ENCODE data around the gene TMEM95.
"Not testable (repeated sequence)": the region's sequence is repeated elsewhere in the genome, so short reads cannot be mapped to it uniquely, and the experiment has no call there.

The TMEM95 gene

GRCh38 chr17:7332111-7332510 lies 22.8 kb upstream of the TMEM95 start:
- Histone ChIP-seq H3K4me3 (ENCODE audit: low read length in 2 of 2) (no peak overlapping the region), H3K27me3 (ENCODE audit: control insufficient read depth in 2 of 2, insufficient read depth in 2 of 2, low read length in 2 of 2) (peaks cover 0 to 2% of the 10 kb centered on the region in 2 donors), H3K9ac (ENCODE audit: low read depth in 1 of 2, low read length in 2 of 2) (no peak overlapping the region), H3K4me1 (ENCODE audit: control insufficient read depth in 2 of 2, insufficient read depth in 2 of 2, low read length in 2 of 2) (peaks cover 7 to 28% of the 10 kb centered on the region in 2 donors), H3K27ac (ENCODE audit: low read depth in 2 of 2, low read length in 2 of 2) (no peak overlapping the region), H3K36me3 (ENCODE audit: control insufficient read depth in 2 of 2, insufficient read depth in 2 of 2, low read length in 2 of 2) (no peaks in the 10 kb centered on the region), H3K9me3 (ENCODE audit: control insufficient read depth in 2 of 2, low read length in 2 of 2) (no peaks in the 10 kb centered on the region)

DNA sequence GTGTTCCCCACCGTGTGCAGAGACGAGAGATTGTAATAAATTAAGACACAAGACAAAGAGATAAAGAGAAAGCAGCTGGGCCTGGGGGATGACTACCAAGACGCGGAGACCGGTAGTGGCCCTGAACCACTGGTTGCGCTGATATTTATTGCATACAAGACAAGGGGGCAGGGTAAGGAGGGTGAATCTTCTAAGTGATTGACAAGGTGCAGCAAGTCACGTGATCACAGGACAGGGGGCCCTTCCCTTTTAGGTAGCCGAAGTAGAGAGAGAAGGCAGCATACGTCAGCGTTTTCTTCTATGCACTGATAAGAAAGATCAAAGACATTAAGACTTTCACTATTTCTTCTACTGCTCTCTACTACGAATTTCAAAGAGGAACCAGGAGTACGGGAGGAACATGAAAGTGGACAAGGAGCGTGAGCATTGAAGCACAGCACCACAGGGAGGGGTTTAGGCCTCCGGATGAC lies 22.3 kb upstream of the TMEM95 start:
- H3K4me3 ChIP-seq (ENCODE audit: low read length in 2 of 2); H3K27me3 ChIP-seq (ENCODE audit: control insufficient read depth in 2 of 2, insufficient read depth in 2 of 2, low read length in 2 of 2); H3K36me3 ChIP-seq (ENCODE audit: control insufficient read depth in 2 of 2, insufficient read depth in 2 of 2, low read length in 2 of 2); H3K9me3 ChIP-seq (ENCODE audit: control insufficient read depth in 2 of 2, low read length in 2 of 2); H3K27ac ChIP-seq (ENCODE audit: low read depth in 2 of 2, low read length in 2 of 2); H3K9ac ChIP-seq (ENCODE audit: low read depth in 1 of 2, low read length in 2 of 2): not testable (repeated sequence)
- H3K4me1 ChIP-seq (ENCODE audit: control insufficient read depth in 2 of 2, insufficient read depth in 2 of 2, low read length in 2 of 2): peaks cover 7 to 28% of the 10 kb centered on the region in 2 donors

- H3K27ac ChIP-seq (ENCODE audit: low read depth in 2 of 2, low read length in 2 of 2): no peak overlapping the region
- H3K9ac ChIP-seq (ENCODE audit: low read depth in 1 of 2, low read length in 2 of 2): no peak overlapping the region
These were observed 19.9 kb upstream of the TMEM95 start for GRCh38 chr17:7334938-7335538.

GRCh38 chr17:7335765-7336164 lies 19.2 kb upstream of the TMEM95 start:
- Histone ChIP-seq H3K27ac (ENCODE audit: low read depth in 2 of 2, low read length in 2 of 2) (peak overlapping the region in 1 of 2 donors; percentile 48), H3K4me1 (ENCODE audit: control insufficient read depth in 2 of 2, insufficient read depth in 2 of 2, low read length in 2 of 2) (peaks cover 0 to 12% of the 10 kb centered on the region in 2 donors)
- H3K36me3 ChIP-seq (ENCODE audit: control insufficient read depth in 2 of 2, insufficient read depth in 2 of 2, low read length in 2 of 2); H3K9me3 ChIP-seq (ENCODE audit: control insufficient read depth in 2 of 2, low read length in 2 of 2); H3K4me3 ChIP-seq (ENCODE audit: low read length in 2 of 2); H3K9ac ChIP-seq (ENCODE audit: low read depth in 1 of 2, low read length in 2 of 2); H3K27me3 ChIP-seq (ENCODE audit: control insufficient read depth in 2 of 2, insufficient read depth in 2 of 2, low read length in 2 of 2): not testable (repeated sequence)

More at GRCh38 chr17:7334938-7335538, 19.9 kb upstream of the TMEM95 start:
- no peaks in the 10 kb centered on the region for H3K36me3 ChIP-seq (ENCODE audit: control insufficient read depth in 2 of 2, insufficient read depth in 2 of 2, low read length in 2 of 2)
- H3K4me1 ChIP-seq (ENCODE audit: control insufficient read depth in 2 of 2, insufficient read depth in 2 of 2, low read length in 2 of 2): peaks cover 0 to 18% of the 10 kb centered on the region in 2 donors
- peaks cover 0 to 2% of the 10 kb centered on the region in 2 donors for H3K27me3 ChIP-seq (ENCODE audit: control insufficient read depth in 2 of 2, insufficient read depth in 2 of 2, low read length in 2 of 2)
- H3K9me3 ChIP-seq (ENCODE audit: control insufficient read depth in 2 of 2, low read length in 2 of 2): no peaks in the 10 kb centered on the region
- H3K4me3 ChIP-seq (ENCODE audit: low read length in 2 of 2): no peak overlapping the region

- no peaks in the 10 kb centered on the region for H3K36me3 ChIP-seq (ENCODE audit: control insufficient read depth in 2 of 2, insufficient read depth in 2 of 2, low read length in 2 of 2)
- no peaks in the 10 kb centered on the region for H3K9me3 ChIP-seq (ENCODE audit: control insufficient read depth in 2 of 2, low read length in 2 of 2)
- peaks cover 0 to 12% of the 10 kb centered on the region in 2 donors for H3K4me1 ChIP-seq (ENCODE audit: control insufficient read depth in 2 of 2, insufficient read depth in 2 of 2, low read length in 2 of 2)
- H3K4me3 ChIP-seq (ENCODE audit: low read length in 2 of 2): peak within 1 kb of the TSS; percentile 53 to 75
- H3K27ac ChIP-seq (ENCODE audit: low read depth in 2 of 2, low read length in 2 of 2): peak within 1 kb of the TSS in 1 of 2 donors; percentile 78
- H3K27me3 ChIP-seq (ENCODE audit: control insufficient read depth in 2 of 2, insufficient read depth in 2 of 2, low read length in 2 of 2): peaks cover 0 to 2% of the 10 kb centered on the region in 2 donors
- H3K9ac ChIP-seq (ENCODE audit: low read depth in 1 of 2, low read length in 2 of 2): peak within 1 kb of the TSS; percentile 43 to 56
These were observed 18.4 kb upstream of the TMEM95 start, which contains the start of gene ACAP1 for GRCh38 chr17:7336240-7337175. TSS of gene ACAP1 (plus strand) at chr17:7336529. CDS start at chr17:7336735, 206 bp downstream.

DNA sequence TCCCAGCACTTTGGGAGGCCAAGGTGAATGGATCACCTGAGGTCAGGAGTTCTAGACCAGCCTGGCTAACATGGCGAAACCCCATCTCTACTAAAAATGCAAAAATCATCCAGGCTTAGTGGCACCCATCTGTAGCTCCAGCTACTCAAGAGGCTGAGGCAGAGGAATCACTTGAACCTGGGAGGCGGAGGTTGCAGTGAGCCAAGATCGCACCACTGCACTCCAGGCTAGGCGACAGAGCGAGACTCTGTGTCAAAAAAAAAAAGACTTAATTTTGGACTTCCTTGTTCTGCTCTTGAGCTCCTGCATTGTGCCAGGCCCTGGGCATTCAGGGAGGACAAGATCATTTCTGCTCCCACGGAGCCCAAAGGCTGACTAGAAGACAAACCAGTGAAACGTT lies 17.4 kb upstream of the TMEM95 start:
- not testable (repeated sequence) for H3K4me1 ChIP-seq (ENCODE audit: control insufficient read depth in 2 of 2, insufficient read depth in 2 of 2, low read length in 2 of 2); H3K27ac ChIP-seq (ENCODE audit: low read depth in 2 of 2, low read length in 2 of 2); H3K9ac ChIP-seq (ENCODE audit: low read depth in 1 of 2, low read length in 2 of 2); H3K9me3 ChIP-seq (ENCODE audit: control insufficient read depth in 2 of 2, low read length in 2 of 2); H3K36me3 ChIP-seq (ENCODE audit: control insufficient read depth in 2 of 2, insufficient read depth in 2 of 2, low read length in 2 of 2); H3K27me3 ChIP-seq (ENCODE audit: control insufficient read depth in 2 of 2, insufficient read depth in 2 of 2, low read length in 2 of 2)
- H3K4me3 ChIP-seq (ENCODE audit: low read length in 2 of 2): peak overlapping the region in 1 of 2 donors; percentile 75

DNA sequence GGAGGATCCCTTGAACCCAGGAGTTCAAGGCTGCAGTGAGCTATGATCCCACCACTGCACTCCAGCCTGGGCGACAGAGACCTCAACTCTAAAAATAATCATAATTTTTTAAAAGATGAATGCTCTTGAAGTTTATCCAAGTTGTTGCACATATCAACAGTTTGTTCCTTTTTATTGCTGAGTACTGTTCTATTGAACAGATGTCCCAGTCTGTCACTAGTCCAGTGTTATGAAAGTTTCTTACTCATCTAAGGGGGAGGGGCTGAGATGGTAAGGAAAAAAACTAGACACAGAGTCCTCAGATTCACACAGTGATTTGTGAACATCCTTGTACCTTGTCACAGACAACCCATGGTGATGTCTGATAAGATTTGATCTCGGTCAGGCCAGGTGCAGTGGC lies 14.8 kb upstream of the TMEM95 start:
- H3K27me3 ChIP-seq (ENCODE audit: control insufficient read depth in 2 of 2, insufficient read depth in 2 of 2, low read length in 2 of 2): peaks cover 2 to 4% of the 10 kb centered on the region in 2 donors
- no peaks in the 10 kb centered on the region for H3K9me3 ChIP-seq (ENCODE audit: control insufficient read depth in 2 of 2, low read length in 2 of 2)
- peaks cover 0 to 5% of the 10 kb centered on the region in 2 donors for H3K36me3 ChIP-seq (ENCODE audit: control insufficient read depth in 2 of 2, insufficient read depth in 2 of 2, low read length in 2 of 2)
- H3K9ac ChIP-seq (ENCODE audit: low read depth in 1 of 2, low read length in 2 of 2): no peak overlapping the region
- peaks cover 0 to 10% of the 10 kb centered on the region in 2 donors for H3K4me1 ChIP-seq (ENCODE audit: control insufficient read depth in 2 of 2, insufficient read depth in 2 of 2, low read length in 2 of 2)
- H3K27ac ChIP-seq (ENCODE audit: low read depth in 2 of 2, low read length in 2 of 2): no peak overlapping the region
- H3K4me3 ChIP-seq (ENCODE audit: low read length in 2 of 2): no peak overlapping the region

- Histone ChIP-seq H3K36me3 (ENCODE audit: control insufficient read depth in 2 of 2, insufficient read depth in 2 of 2, low read length in 2 of 2) (peaks cover 0 to 5% of the 10 kb centered on the region in 2 donors), H3K4me3 (ENCODE audit: low read length in 2 of 2) (no peak overlapping the region), H3K4me1 (ENCODE audit: control insufficient read depth in 2 of 2, insufficient read depth in 2 of 2, low read length in 2 of 2) (peaks cover 0 to 4% of the 10 kb centered on the region in 2 donors), H3K9ac (ENCODE audit: low read depth in 1 of 2, low read length in 2 of 2) (no peak overlapping the region), H3K27me3 (ENCODE audit: control insufficient read depth in 2 of 2, insufficient read depth in 2 of 2, low read length in 2 of 2) (peaks cover 0 to 4% of the 10 kb centered on the region in 2 donors), H3K27ac (ENCODE audit: low read depth in 2 of 2, low read length in 2 of 2) (no peak overlapping the region), H3K9me3 (ENCODE audit: control insufficient read depth in 2 of 2, low read length in 2 of 2) (no peaks in the 10 kb centered on the region)
These were observed 13.1 kb upstream of the TMEM95 start for GRCh38 chr17:7341842-7342241.

DNA sequence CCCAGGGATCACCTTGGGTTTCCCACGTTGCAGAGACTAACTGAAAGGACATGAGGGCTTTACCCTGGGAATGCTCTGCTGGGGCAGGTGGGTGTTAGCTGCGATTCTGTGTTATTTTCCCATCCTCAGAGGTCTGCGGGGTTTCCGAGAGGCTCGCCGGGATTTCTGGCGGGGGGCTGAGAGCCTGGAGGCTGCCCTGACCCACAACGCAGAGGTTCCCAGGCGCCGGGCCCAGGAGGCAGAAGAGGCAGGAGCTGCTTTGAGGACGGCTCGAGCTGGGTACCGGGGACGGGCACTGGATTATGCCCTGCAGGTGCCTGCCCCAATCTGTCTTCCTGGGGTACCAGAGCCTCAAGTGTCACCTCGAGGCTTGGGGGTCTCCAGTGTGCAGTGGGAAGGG lies 11.7 kb upstream of the TMEM95 start:
- Histone ChIP-seq H3K36me3 (ENCODE audit: control insufficient read depth in 2 of 2, insufficient read depth in 2 of 2, low read length in 2 of 2) (peaks cover 0 to 5% of the 10 kb centered on the region in 2 donors), H3K27ac (ENCODE audit: low read depth in 2 of 2, low read length in 2 of 2) (no peak overlapping the region), H3K9ac (ENCODE audit: low read depth in 1 of 2, low read length in 2 of 2) (no peak overlapping the region), H3K9me3 (ENCODE audit: control insufficient read depth in 2 of 2, low read length in 2 of 2) (no peaks in the 10 kb centered on the region), H3K4me1 (ENCODE audit: control insufficient read depth in 2 of 2, insufficient read depth in 2 of 2, low read length in 2 of 2) (peaks cover 0 to 4% of the 10 kb centered on the region in 2 donors), H3K4me3 (ENCODE audit: low read length in 2 of 2) (no peak overlapping the region), H3K27me3 (ENCODE audit: control insufficient read depth in 2 of 2, insufficient read depth in 2 of 2, low read length in 2 of 2) (peaks cover 0 to 4% of the 10 kb centered on the region in 2 donors)
